Measurements from ENCODE around the gene C6orf136.

- TF ChIP-seq ZBTB33 (IDR thresholded peaks at IDR 0.05) (no peak), ETV6 (conservative IDR thresholded peaks at IDR 0.05 in 1 of 2, IDR thresholded peaks at IDR 0.05 in 1 of 2; ENCODE audit: borderline replicate concordance in 1 of 2, low read depth in 1 of 2) (no peak), NFIC (IDR thresholded peaks at IDR 0.05; ENCODE audit: low read depth, low read length) (no peak), RFX5 (IDR thresholded peaks at IDR 0.05; ENCODE audit: low read depth, low read length) (no peak), FOS (IDR thresholded peaks at IDR 0.05; ENCODE audit: borderline replicate concordance, extremely low read depth, insufficient read length) (no peak), EGR1 (IDR thresholded peaks at IDR 0.05; ENCODE audit: borderline replicate concordance in 1 of 2, low read depth in 2 of 2, low read length in 2 of 2) (peak in 1 of 2 experiments; percentile 42; a peak in 2 of 3 replicates), POLR2A (IDR thresholded peaks at IDR 0.05; ENCODE audit: low read depth, low read length) (peak; percentile 84), ZNF24 (IDR thresholded peaks at IDR 0.05) (no peak), ELK1 (IDR thresholded peaks at IDR 0.05; ENCODE audit: low read depth, low read length) (no peak), BCL11A (IDR thresholded peaks at IDR 0.05; ENCODE audit: low read depth, low read length) (no peak), RAD21 (IDR thresholded peaks at IDR 0.05; ENCODE audit: insufficient read depth, low read depth, low read length) (no peak)
- TF ChIP-seq, protein P1, sequence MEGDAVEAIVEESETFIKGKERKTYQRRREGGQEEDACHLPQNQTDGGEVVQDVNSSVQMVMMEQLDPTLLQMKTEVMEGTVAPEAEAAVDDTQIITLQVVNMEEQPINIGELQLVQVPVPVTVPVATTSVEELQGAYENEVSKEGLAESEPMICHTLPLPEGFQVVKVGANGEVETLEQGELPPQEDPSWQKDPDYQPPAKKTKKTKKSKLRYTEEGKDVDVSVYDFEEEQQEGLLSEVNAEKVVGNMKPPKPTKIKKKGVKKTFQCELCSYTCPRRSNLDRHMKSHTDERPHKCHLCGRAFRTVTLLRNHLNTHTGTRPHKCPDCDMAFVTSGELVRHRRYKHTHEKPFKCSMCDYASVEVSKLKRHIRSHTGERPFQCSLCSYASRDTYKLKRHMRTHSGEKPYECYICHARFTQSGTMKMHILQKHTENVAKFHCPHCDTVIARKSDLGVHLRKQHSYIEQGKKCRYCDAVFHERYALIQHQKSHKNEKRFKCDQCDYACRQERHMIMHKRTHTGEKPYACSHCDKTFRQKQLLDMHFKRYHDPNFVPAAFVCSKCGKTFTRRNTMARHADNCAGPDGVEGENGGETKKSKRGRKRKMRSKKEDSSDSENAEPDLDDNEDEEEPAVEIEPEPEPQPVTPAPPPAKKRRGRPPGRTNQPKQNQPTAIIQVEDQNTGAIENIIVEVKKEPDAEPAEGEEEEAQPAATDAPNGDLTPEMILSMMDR (IDR thresholded peaks at IDR 0.05 in 2 of 3, conservative IDR thresholded peaks at IDR 0.05 in 1 of 3; ENCODE audit: control insufficient read depth in 2 of 3, extremely low read depth in 1 of 3, insufficient read depth in 1 of 3, low read depth in 3 of 3, low read length in 3 of 3) = no peak
These were observed 546 bp downstream of the C6orf136 start for GRCh38 chr6:30647242-30648116.
